ENCODE results near the gene MYLK2. TPM values are rescaled to one million over a fixed set of nuclear protein-coding genes. Genes with fewer than 3 reads are reported as not detected.

Gene MYLK2
- total and polyA plus RNA-seq, 10 of the 15 experiments (the other 5 are each of a cell fraction or from before 2014, with no cell fraction given) = 0.04 to 0.67 (median 0.18) TPM; not detected in 1

- intact Hi-C loops (cut with micrococcal nuclease; ENCODE audit: unreplicated experiment) = no loop called here
- Histone ChIP-seq H3K27ac (ENCODE audit: control insufficient read depth, insufficient read depth) (no peak overlapping the region), H3K36me3 (ENCODE audit: control insufficient read depth in 2 of 2, insufficient read depth in 2 of 2, low read length in 1 of 2) (no peaks in the 10 kb centered on the region), H3K27me3 (replicated peaks in 1 of 2; ENCODE audit: control insufficient read depth in 2 of 2, insufficient read depth in 2 of 2, low read length in 1 of 2) (no peaks in the 10 kb centered on the region), H2AFZ (ENCODE audit: control insufficient read depth, low read depth, low read length) (no peak overlapping the region), H3K9ac (ENCODE audit: control insufficient read depth, insufficient read depth, low read length) (no peak overlapping the region), H3K4me2 (ENCODE audit: control insufficient read depth, insufficient read depth) (no peak overlapping the region), H3K9me3 (replicated peaks; ENCODE audit: control insufficient read depth, insufficient read depth, low read length) (no peaks in the 10 kb centered on the region), H3K4me1 (ENCODE audit: control insufficient read depth, insufficient read depth, low read length) (no peaks in the 10 kb centered on the region), H3K4me3 (no peak overlapping the region), H3K79me2 (ENCODE audit: control insufficient read depth, insufficient read depth, low read length) (no peaks in the 10 kb centered on the region), H4K20me1 (ENCODE audit: control insufficient read depth, insufficient read depth) (no peaks in the 10 kb centered on the region)
- POLR2A ChIA-PET = interaction anchor here (0.6 kb wide), 1 partner anchor 73 kb away, joined by 4 read pairs; no protein-coding TSS in a partner anchor
- ATAC-seq (no peak), FAIRE-seq (no peak), DNase-seq (ENCODE audit: low read depth, low spot score) (no peak)
- in situ Hi-C loops (cut with MboI) = no loop called here
- no TSS peak for BruUV-seq (replicated peaks)
- TF ChIP-seq PAX8 (IDR thresholded peaks at IDR 0.05) = no peak
- 57% methylated on average over 8 of the region's 8 CpGs for WGBS (ENCODE audit: insufficient coverage, insufficient replicate concordance, low lambda C conversion rate, missing lambda C conversion rate)
- CTCF ChIA-PET = interaction anchor here (1.0 to 2.3 kb wide), 8 partner anchors 8 to 273 kb away, joined by 3 to 9 read pairs (median 5); no protein-coding TSS in a partner anchor
- RAD21 ChIA-PET (ENCODE audit: unreplicated experiment) = interaction anchor here (1.2 to 1.8 kb wide), 3 partner anchors 9 to 36 kb away, joined by 3 to 5 read pairs (median 4); no protein-coding TSS in a partner anchor
- SMC1A ChIA-PET (ENCODE audit: uncharacterized antibody, unreplicated experiment) = interaction anchor here (0.6 to 1.2 kb wide), 2 partner anchors 63 to 131 kb away, joined by 3 read pairs; no protein-coding TSS in a partner anchor
Observed at GRCh38 chr20:31818376-31818908, 714 bp upstream of the MYLK2 start.

GRCh38 chr20:31820228-31820627, 1.1 kb downstream of the MYLK2 start:
- POLR2A ChIA-PET = no interaction called here
- SMC1A ChIA-PET (ENCODE audit: uncharacterized antibody, unreplicated experiment) = no interaction called here
- ATAC-seq (no peak), DNase-seq (ENCODE audit: low read depth, low spot score) (no peak), FAIRE-seq (no peak)
- H3K4me3 ChIP-seq = no peak overlapping the region
- 23% methylated on average over 6 of the region's 6 CpGs for WGBS (ENCODE audit: insufficient coverage, insufficient replicate concordance, low lambda C conversion rate, missing lambda C conversion rate)
- no peak overlapping the region for H3K27ac ChIP-seq (ENCODE audit: control insufficient read depth, insufficient read depth)
- intact Hi-C loops (cut with micrococcal nuclease; ENCODE audit: unreplicated experiment) (no loop called here), in situ Hi-C loops (cut with MboI) (loop anchor here (10.0 kb wide), 1 partner anchor 835 kb away; no protein-coding TSS in a partner anchor)
- H3K9me3 ChIP-seq (replicated peaks; ENCODE audit: control insufficient read depth, insufficient read depth, low read length) = no peaks in the 10 kb centered on the region
- CTCF ChIA-PET = interaction anchor here (0.6 to 8.8 kb wide), 2 partner anchors 21 to 25 kb away, joined by 4 to 109 read pairs; partner anchors contain the start of gene FOXS1
- no peak overlapping the region for H2AFZ ChIP-seq (ENCODE audit: control insufficient read depth, low read depth, low read length)
- BruUV-seq (replicated peaks) = no TSS peak
- H3K27me3 ChIP-seq (replicated peaks in 1 of 2; ENCODE audit: control insufficient read depth in 2 of 2, insufficient read depth in 2 of 2, low read length in 1 of 2) = no peaks in the 10 kb centered on the region
- H3K4me2 ChIP-seq (ENCODE audit: control insufficient read depth, insufficient read depth) = no peak overlapping the region
- no peaks in the 10 kb centered on the region for H3K4me1 ChIP-seq (ENCODE audit: control insufficient read depth, insufficient read depth, low read length)
- H3K9ac ChIP-seq (ENCODE audit: control insufficient read depth, insufficient read depth, low read length) = no peak overlapping the region
- TF ChIP-seq ZNF622 (IDR thresholded peaks at IDR 0.05) = no peak
- TF ChIP-seq ZNF217 (IDR thresholded peaks at IDR 0.05) = no peak
- H3K36me3 ChIP-seq (ENCODE audit: control insufficient read depth in 2 of 2, insufficient read depth in 2 of 2, low read length in 1 of 2) = no peaks in the 10 kb centered on the region
- RAD21 ChIA-PET (ENCODE audit: unreplicated experiment) = no interaction called here
- H3K79me2 ChIP-seq (ENCODE audit: control insufficient read depth, insufficient read depth, low read length) = no peaks in the 10 kb centered on the region
- H4K20me1 ChIP-seq (ENCODE audit: control insufficient read depth, insufficient read depth) = no peaks in the 10 kb centered on the region

Data from GM12878 (cell line).